Transverse colon (tissue), 3 donors: ENCODE measurements around the gene PSTPIP2.

Experiments used
- CTCF ChIP-seq, 5 experiments: fragments of 200-600 bp in 3 of 5; fragments of 450-650 bp in 2 of 5; sonication (generic) in 3 of 5; IDR thresholded peaks; 1 replicate in 2 of 5; 2 replicates in 3 of 5; pipeline ENCODE4 v1.5.1; 2016 to 2017; ENCODE audit warnings: antibody characterized with exemption in 5 of 5, inconsistent platforms in 3 of 5, mild to moderate bottlenecking in 2 of 5, moderate library complexity in 1 of 5
- EP300 ChIP-seq: sonication (generic); formaldehyde crosslinking; IDR thresholded peaks from one replicate; pipeline ENCODE4 v1.6.1; 2017; ENCODE audit warnings: antibody characterized with exemption, low read depth

GRCh38 chr18:45974088-45974536, 97.9 kb downstream of the PSTPIP2 start:
- TF ChIP-seq CTCF (IDR thresholded peaks at IDR 0.05) (peak; percentile 59 to 70 (median 63)), EP300 (no peak)
